Measurements from ENCODE around the gene LIN37. TPM values are rescaled to one million over a fixed set of nuclear protein-coding genes. Genes with fewer than 3 reads are reported as not detected.
"Not testable (repeated sequence)": the region's sequence is repeated elsewhere in the genome, so short reads cannot be mapped to it uniquely, and the experiment has no call there.

LIN37 gene
- total and polyA plus RNA-seq, 2 experiments from 2014 or later = 4.3 to 6.8 TPM

DNA sequence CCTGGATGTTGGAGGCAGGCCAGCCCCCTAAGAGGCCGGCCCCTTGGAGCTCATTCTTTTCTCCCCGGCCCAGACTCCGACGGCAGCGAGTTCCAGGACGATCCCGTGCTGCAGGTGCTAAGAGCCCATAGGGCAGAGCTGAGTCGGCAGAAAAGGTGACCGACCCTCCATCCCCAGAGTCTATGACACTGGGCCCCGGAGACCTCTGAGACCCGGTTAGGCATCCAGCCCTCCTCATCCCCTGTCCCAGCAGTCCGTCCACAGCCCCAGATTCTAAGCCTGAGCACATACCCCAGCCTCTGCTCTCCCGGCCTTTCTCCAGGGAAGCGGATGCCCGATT lies 19.7 kb downstream of the LIN37 start (continued):
- TF ChIP-seq REST (IDR thresholded peaks at IDR 0.05; ENCODE audit: unreplicated experiment) (no peak), ZNF331 (CRISPR knock-in tag; IDR thresholded peaks at IDR 0.05; ENCODE audit: low read depth) (no peak), POLR2AphosphoS5 (IDR thresholded peaks at IDR 0.05; ENCODE audit: low read depth) (no peak; the same call in 1 of the 2 replicates), ZNF114 (CRISPR knock-in tag; IDR thresholded peaks at IDR 0.05) (no peak), CREB1 (CRISPR knock-in tag; IDR thresholded peaks at IDR 0.05; ENCODE audit: low read depth) (no peak)

GRCh38 chr19:35772362-35772761 lies 24.0 kb downstream of the LIN37 start:
- H3K27ac ChIP-seq (ENCODE audit: low read depth); ATAC-seq; H2AFZ ChIP-seq; H3K4me3 ChIP-seq; H3K36me3 Mint-ChIP-seq (ENCODE audit: low read depth); H3K27ac Mint-ChIP-seq; H3K79me2 ChIP-seq (replicated peaks; ENCODE audit: insufficient read depth); H3K36me3 ChIP-seq (ENCODE audit: insufficient read depth); H3K9me2 ChIP-seq (ENCODE audit: insufficient read depth); H4K20me1 ChIP-seq (replicated peaks; ENCODE audit: insufficient read depth); H3K4me3 Mint-ChIP-seq; H3K9me3 Mint-ChIP-seq; DNase-seq (ENCODE audit: low spot score); H3K4me2 ChIP-seq; H3F3A ChIP-seq (replicated peaks; ENCODE audit: low read depth): not testable (repeated sequence)
- peaks cover 14% of the 10 kb centered on the region for H3K27me3 ChIP-seq (ENCODE audit: insufficient read depth)
- Mint-ChIP-seq H3K27me3 (ENCODE audit: insufficient read depth, low read depth, poor library complexity) (peaks cover 18% of the 10 kb centered on the region), H3K4me1 (peaks cover 35% of the 10 kb centered on the region)
- peaks cover 24% of the 10 kb centered on the region for H3K4me1 ChIP-seq (ENCODE audit: insufficient read depth)

DNA sequence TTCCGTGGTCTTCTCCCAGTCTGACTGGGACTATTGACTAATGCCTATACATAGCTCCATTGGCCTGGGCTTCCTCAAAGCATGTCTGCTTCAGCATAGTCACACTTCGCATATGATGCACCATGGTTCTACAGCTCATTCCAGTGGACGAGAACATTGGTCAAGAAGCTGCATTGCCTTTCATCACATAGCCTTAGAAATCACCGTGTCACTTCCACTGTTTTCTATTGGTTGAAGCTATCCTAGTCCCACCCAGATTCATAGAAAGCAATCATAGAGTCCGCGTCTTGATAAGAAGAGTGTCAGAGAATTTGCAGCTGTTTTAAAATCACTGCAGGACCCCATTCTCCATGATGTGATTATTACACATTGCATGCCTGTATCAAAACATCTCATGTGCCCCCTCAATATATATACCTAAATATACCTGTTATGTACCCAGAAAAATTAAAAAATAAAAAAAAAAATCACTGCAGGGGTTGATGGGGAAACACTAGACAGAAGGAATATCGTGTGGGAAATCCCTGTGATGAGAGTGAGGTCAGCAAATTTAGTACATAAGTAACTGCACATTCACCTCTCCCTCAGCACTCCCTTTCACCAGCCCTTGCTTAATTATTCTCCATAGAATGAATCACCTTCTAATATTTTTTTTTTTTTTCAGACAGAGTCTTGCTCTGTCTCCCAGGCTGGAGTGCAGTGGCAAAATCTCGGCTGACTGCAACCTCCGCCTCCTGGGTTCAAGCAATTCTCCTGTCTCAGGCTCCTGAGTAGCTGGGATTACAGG lies 24.8 kb downstream of the LIN37 start:
- Histone ChIP-seq H3K27me3 (ENCODE audit: insufficient read depth) (peaks cover 16% of the 10 kb centered on the region), H3K9me2 (ENCODE audit: insufficient read depth) (no peaks in the 10 kb centered on the region), H3K79me2 (replicated peaks; ENCODE audit: insufficient read depth) (no peaks in the 10 kb centered on the region), H3K27ac (ENCODE audit: low read depth) (no peak overlapping the region), H3F3A (replicated peaks; ENCODE audit: low read depth) (peaks cover 7% of the 10 kb centered on the region; the same call in 1 of the 2 replicates), H3K36me3 (ENCODE audit: insufficient read depth) (no peaks in the 10 kb centered on the region), H3K4me1 (ENCODE audit: insufficient read depth) (peaks cover 27% of the 10 kb centered on the region), H2AFZ (no peak overlapping the region), H3K4me3 (no peak overlapping the region), H3K4me2 (no peak overlapping the region), H4K20me1 (replicated peaks; ENCODE audit: insufficient read depth) (no peaks in the 10 kb centered on the region; the same call in 1 of the 2 replicates)
- H3K4me1 Mint-ChIP-seq = peaks cover 38% of the 10 kb centered on the region
- no peak overlapping the region for H3K27ac Mint-ChIP-seq
- DNase-seq (ENCODE audit: low spot score) (no peak), ATAC-seq (no peak)
- no peaks in the 10 kb centered on the region; the same call in 2 of the 3 replicates for H3K9me3 Mint-ChIP-seq
- no peak overlapping the region for H3K4me3 Mint-ChIP-seq
- H3K36me3 Mint-ChIP-seq (ENCODE audit: low read depth) = peaks cover 6% of the 10 kb centered on the region
- peaks cover 22% of the 10 kb centered on the region for H3K27me3 Mint-ChIP-seq (ENCODE audit: insufficient read depth, low read depth, poor library complexity)
- no peak for TF ChIP-seq NANOG (IDR thresholded peaks at IDR 0.05; ENCODE audit: borderline replicate concordance)
- TF ChIP-seq, protein P1, sequence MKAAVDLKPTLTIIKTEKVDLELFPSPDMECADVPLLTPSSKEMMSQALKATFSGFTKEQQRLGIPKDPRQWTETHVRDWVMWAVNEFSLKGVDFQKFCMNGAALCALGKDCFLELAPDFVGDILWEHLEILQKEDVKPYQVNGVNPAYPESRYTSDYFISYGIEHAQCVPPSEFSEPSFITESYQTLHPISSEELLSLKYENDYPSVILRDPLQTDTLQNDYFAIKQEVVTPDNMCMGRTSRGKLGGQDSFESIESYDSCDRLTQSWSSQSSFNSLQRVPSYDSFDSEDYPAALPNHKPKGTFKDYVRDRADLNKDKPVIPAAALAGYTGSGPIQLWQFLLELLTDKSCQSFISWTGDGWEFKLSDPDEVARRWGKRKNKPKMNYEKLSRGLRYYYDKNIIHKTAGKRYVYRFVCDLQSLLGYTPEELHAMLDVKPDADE (IDR thresholded peaks at IDR 0.05) = no peak
- no peak for TF ChIP-seq CREB1 (CRISPR knock-in tag; IDR thresholded peaks at IDR 0.05; ENCODE audit: low read depth)
- no peak for TF ChIP-seq JUNB (IDR thresholded peaks at IDR 0.05; ENCODE audit: unreplicated experiment)
- TF ChIP-seq ZNF462 (CRISPR knock-in tag; IDR thresholded peaks at IDR 0.05) = no peak

All from GM23338 (cell line).